ENCODE results near the gene GDAP2.

GDAP2 gene

GRCh38 chr1:117838911-117839310, 90.5 kb downstream of the GDAP2 start:
- DNase-seq = no peak

- DNase-seq = no peak
Observed at GRCh38 chr1:117836069-117836468, 93.4 kb downstream of the GDAP2 start.

DNA sequence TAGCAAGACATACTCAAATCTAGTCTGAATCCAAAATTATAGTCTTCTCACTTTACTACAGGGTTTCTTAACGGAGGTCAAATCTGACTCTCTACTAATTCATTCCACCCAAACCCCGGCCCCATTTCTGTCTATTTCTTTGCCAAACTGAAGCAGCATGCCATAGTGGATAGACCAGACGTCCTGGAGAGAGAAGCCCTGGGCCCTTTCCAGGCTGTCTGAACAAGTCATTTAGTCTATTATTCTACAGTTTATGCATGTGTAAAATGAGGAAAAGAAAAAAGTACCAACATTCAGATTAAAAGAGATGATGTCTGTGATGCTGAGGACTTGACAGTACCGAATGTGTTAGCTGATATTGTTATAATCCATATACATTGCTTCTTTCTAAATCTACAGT, 95.0 kb downstream of the GDAP2 start:
- no peak for DNase-seq

DNA sequence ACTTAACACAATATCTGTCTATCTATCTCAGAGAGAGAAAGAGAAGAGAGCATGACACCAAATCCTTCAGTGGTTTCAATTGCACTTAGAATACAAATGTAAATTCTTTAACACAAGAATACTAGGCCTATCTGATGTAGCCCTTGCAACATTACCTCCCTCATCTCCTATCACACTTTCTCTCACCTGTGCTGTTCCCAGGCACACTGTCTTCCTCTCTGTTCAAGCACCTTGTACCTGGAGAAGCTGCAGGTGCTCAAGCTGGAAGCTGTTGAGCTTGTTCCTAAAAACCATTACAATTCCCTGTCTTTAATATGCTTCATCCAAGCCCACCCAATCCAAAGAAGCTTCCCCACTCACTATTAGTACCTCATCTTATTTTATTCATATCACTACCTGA, 97.0 kb downstream of the GDAP2 start:
- DNase-seq = no peak

DNA sequence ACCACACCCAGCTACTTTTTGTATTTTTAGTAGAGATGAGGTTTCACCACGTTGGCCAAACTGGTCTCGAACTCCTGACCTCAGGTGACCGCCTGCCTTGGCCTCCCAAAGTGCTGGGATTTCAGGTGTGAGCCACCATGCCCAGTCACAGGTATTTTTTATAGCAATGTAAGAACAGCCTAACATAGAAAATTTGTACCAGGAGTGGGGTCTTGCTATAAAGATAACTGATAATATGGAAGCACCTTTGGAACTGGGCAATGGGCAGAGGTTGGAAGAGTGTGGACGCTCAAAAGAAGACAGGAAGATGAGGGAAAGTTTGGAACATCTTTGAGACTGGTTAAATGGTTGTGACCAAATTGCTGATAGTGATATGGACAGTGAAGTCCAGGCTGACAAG, 99.2 kb downstream of the GDAP2 start:
- no peak for DNase-seq

DNA sequence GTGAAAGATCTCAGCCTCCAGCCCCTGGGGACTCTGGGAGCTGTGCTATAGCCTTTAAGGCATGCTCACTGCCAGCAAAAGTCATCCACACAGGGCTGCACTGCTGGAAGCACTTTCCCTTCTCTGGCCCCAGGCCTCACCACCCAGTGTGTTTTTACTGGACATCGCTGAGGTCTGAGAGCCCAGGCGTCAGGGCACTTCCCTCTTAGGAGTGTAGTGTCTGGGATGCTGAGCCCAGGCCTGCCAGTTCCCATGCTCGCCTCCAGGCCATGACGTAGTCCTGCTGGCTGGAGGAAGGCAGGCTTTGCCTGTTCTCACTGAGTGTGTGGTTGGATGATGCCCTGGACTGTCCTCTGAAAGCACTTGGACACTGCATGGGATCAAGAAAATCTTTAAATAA, 101.2 kb downstream of the GDAP2 start:
- DNase-seq = no peak

DNA sequence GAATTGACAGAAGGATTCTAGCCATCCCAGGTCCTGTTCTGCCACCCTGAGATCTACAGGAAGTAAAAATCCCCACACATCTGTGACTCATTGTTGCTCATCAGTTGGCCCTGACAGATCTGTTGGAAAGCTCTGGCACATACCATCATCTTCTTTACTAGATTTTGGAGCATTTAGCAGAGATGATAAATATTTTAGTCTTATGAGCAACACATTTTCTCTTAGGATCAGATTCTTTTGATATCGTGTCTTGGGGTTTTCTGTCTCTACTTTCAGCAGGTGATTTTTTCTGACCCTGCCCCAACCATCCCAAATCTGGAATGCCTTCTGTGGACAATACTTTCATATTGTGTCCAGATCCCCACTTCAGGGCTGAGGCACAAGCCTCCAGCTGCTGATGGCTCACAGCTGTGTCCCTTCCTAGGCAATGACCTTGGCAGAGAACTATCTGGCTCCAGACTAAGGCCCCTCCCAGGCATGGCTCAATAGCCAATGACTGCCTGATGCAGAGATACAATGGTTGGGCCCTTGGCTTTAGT, 102.8 kb downstream of the GDAP2 start:
- no peak for DNase-seq

DNA sequence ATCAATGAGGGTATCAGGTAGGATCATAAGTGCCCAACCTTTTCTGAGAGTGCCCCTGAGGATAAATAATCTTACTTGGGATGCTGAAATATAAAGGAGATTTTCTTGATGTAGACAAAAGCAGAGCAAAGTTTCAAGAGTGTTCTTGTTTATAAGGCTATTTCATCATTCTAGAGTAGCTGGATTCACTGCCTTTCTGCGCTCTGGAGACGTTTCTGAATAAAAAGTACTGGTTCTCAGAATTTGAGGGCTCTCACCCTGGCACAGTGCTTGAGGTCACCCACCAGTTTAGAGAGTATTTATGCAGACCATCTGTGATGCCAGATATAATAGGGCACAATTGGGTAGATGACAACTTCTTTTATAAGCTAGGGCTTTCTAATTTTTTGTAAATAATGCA, 103.3 kb downstream of the GDAP2 start:
- no peak for DNase-seq

GRCh38 chr1:117825414-117825813, 104.0 kb downstream of the GDAP2 start:
- no peak for DNase-seq

GRCh38 chr1:117824616-117825015, 104.8 kb downstream of the GDAP2 start:
- DNase-seq = no peak

DNA sequence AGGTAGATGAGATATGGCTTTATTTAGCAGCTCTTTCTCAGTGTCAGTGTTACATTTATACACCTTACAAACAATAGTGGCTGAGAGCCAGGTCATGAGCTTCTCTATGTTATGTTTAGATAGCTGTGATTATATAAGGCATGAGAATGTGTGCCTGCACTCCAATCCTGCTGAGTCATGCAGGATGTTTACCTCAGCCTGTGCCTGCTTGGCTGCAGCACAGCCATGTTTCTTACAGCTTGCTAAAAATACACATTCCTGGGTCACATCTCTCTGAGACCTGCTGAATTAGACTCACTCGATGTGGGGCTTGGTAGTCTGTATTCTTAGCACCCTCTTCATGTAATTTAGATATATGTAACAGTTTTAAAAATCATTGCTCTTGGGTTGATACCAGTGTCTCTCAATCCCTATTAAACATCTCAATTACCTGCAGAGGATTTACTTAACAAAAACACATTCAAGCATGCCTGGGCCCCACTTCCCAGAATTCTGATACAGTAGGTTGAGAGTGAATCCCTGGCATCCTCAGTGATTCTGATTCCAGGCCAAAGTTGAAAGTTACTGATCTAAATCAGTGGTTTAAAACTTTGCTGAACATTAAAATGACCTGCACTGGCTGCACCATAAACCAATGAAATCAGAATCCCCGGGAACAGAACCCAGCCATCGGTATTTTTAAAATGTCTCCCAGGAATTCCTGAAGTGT, 107.5 kb downstream of the GDAP2 start:
- DNase-seq = no peak

DNA sequence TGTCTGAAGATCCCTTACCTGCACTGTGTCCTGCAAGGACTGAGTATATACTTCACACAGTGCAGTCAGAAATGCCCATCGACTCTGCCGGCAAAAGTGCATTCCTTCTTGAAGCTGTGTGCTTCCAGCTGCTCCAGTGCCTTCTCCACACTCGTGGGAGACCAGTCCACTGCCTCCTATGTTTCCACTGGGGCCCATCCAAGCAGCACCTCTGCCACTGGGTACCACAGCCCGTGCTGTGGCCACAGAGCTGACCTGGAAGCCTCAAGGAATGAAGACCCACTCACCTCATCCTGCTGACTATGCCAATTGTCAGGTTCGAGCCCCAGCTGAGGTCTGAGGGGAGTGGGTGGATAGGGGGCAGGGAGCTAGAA, 108.1 kb downstream of the GDAP2 start:
- DNase-seq = no peak

DNA sequence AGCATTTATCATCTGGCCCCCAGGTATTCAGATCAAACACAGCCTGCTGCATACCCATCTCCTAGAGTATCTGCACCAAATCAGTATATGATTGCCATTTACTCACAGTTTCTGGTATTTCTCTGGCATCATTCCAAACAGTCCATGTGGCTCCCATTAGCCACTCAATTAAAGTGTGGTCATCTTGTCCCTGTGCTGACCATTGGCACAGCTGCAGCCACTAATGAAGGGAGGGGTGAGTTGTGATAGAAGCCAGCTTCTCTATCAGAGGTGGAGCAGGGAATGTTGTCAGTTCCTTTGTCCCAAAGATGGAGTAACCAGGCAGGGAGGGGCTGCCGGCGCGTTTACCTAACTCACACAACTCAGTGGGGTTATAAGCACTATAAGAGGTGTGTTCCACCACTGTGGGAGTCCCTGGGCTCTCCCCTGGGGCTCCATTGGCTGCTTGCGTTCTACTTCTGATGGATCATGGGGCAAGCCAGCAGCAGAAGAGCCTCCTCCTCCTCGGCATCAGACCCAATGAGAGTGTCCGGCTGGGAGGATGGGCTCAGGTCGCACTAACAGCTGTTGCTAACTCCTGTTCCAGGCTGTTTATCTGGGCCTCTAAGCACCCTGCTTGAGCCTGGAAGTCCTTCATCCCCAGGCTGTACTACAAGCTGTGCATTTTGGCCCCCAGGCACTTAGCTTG, 108.6 kb downstream of the GDAP2 start:
- no peak for DNase-seq

DNA sequence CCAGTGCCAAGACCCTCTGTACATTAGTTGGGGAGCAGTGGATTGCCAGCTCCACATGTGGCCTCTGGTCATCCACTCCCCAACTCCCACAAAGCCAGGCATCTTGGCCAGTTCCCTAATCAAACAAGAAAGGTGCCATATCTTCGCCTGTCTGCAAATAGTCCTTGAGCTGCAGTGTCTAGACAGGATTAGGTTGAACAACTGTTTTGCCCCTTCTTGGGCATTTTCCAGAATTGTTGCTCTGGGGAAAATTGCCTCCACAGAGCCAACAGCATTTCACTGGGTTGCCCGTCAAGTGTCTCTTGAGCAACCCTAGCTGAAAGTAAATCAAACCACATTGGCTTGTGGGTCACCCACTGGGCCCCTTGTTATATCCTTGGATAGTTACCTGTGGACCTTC, 109.3 kb downstream of the GDAP2 start:
- no peak for DNase-seq

GRCh38 chr1:117819301-117819700, 110.1 kb downstream of the GDAP2 start:
- DNase-seq = no peak

- no peak for DNase-seq
Observed at GRCh38 chr1:117818456-117818855, 111.0 kb downstream of the GDAP2 start.

DNA sequence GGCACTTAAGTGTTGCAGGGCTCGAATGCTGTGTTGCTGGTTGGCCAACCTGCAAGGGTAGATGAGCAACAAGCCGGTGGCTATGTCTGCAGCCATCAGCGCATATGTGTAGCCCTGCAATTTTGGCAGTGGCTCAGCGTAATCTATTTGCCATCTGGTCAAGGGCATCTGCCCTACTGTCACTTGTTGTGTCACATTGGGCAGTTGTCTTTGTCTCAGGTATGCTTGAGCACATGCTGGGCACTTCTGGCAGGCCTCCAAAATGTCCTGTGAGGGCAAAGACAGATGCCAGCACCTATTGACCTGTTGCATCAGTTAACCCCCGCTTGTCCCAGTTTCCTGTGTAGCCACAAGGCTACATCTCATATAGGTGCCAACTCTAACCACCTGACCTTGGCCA, 111.8 kb downstream of the GDAP2 start:
- no peak for DNase-seq

DNA sequence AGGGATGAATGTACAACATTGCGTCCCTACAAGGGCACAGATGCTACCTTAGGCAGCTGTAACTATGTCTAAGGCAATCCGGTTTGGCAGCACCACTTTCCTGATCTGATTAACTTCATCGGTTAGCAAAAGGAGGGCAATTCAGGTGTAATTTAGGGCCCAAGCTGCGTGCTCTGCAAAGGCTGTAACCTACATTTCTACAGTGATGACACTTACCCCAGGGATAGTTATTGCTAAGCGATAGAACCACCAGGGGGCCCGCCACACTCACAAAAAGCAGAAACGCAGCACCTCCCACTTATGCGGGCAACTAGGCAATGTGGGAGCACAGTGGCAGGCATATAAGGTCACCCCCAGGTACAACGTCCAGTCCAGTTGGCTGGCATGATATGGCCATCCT, 113.5 kb downstream of the GDAP2 start:
- no peak for DNase-seq

DNA sequence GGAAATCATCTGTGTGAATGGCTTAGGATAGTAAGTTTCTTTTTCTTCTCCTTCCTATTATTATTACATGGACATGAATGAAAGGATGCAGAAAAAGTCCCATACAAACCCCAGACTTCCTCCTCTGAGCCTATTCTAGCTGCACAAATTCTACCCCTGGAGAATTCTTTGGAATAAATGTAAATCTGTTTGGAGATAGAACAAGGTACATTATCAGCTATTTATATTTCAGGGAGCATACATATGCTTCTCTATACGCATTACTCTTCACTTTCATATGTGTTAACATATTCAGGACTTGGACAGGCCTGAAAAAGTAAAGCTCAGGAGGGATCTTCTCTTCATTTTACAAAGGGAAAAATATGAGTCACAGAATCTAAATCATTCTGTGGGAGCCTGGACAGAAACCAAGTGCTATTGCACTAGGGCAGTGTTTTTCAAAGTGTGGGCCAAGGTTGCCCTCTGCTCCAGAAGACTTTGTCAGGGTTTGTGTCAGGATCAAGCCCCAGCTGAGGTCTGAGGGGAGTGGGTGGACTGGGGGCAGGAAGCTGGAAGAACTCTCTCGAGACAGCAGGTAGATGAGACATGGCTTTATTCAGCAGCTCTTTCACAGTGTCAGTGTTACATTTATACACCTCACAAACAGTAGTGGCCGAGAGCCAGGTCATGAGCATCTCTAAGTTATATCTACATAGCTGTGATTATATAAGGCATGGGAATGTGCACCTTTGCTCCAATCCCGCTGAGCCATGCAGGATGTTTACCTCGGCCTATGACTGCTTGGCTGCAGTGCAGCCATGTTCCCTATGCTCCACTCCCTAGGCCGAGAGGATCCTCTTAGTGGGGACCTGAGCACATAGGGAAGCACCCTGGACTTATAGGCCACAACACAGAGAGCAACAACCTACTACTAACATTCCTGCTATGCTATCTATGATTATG, 114.3 kb downstream of the GDAP2 start:
- DNase-seq = no peak
